ENCODE data around the gene MT1A. TPM values are rescaled to one million over a fixed set of nuclear protein-coding genes. Genes with fewer than 3 reads are reported as not detected.

MT1A gene
- polyA plus RNA-seq, 1 donor from 2014 or later = not detected

GRCh38 chr16:56653218-56653617 is 14.8 kb downstream of the MT1A start:
- H3K27ac ChIP-seq (ENCODE audit: low read length) = no peak overlapping the region
- H3K9ac ChIP-seq (ENCODE audit: low read length) = no peak overlapping the region
- H2AFZ ChIP-seq (ENCODE audit: low read depth, low read length) = no peak overlapping the region
- no peaks in the 10 kb centered on the region for H3K9me2 ChIP-seq (ENCODE audit: insufficient read depth, low read length)
- no peak for TF ChIP-seq MXI1 (conservative IDR thresholded peaks at IDR 0.05; ENCODE audit: poor library complexity, severe bottlenecking)
- no peak for TF ChIP-seq EZH2 (IDR thresholded peaks at IDR 0.05; ENCODE audit: borderline replicate concordance, insufficient read depth, low read length, poor library complexity, severe bottlenecking)
- no peak for TF ChIP-seq CTCF (IDR thresholded peaks at IDR 0.05; ENCODE audit: poor library complexity, severe bottlenecking)
- TF ChIP-seq SMC3 (conservative IDR thresholded peaks at IDR 0.05; ENCODE audit: poor library complexity) = no peak
- TF ChIP-seq RAD21 (conservative IDR thresholded peaks at IDR 0.05) = no peak
- TF ChIP-seq EP300 (conservative IDR thresholded peaks at IDR 0.05; ENCODE audit: poor library complexity, severe bottlenecking) = no peak
- TF ChIP-seq TAF1 (IDR thresholded peaks at IDR 0.05; ENCODE audit: low read depth) = no peak
- TF ChIP-seq POLR2AphosphoS5 (IDR thresholded peaks at IDR 0.05) = no peak
- TF ChIP-seq REST (IDR thresholded peaks at IDR 0.05; ENCODE audit: borderline replicate concordance) = no peak
- H3K4me3 ChIP-seq (ENCODE audit: low read length) = no peak overlapping the region
- no peaks in the 10 kb centered on the region for H3K79me2 ChIP-seq (replicated peaks; ENCODE audit: insufficient read depth, low read length)
- no peaks in the 10 kb centered on the region for H4K20me1 ChIP-seq (ENCODE audit: insufficient read depth)
- H3K27me3 ChIP-seq (ENCODE audit: insufficient read depth, low read depth, low read length) = peaks cover 37% of the 10 kb centered on the region
- no peak overlapping the region for H3K4me2 ChIP-seq (ENCODE audit: low read length)
- H3K9me3 ChIP-seq (ENCODE audit: low read length) = no peaks in the 10 kb centered on the region
- no peaks in the 10 kb centered on the region for H3K36me3 ChIP-seq (ENCODE audit: insufficient read depth, low read length)
- H3F3A ChIP-seq (ENCODE audit: insufficient read depth, low read length, poor library complexity, severe bottlenecking) = no peaks in the 10 kb centered on the region

GRCh38 chr16:56657555-56658326 is 19.3 kb downstream of the MT1A start, which contains the start of gene MT1F:
TSS of gene MT1F (plus strand) at chr16:56657959. CDS start at chr16:56658059, 100 bp downstream.
- Histone ChIP-seq H2AFZ (ENCODE audit: low read depth, low read length) (no peak within 1 kb of the TSS), H3K79me2 (replicated peaks; ENCODE audit: insufficient read depth, low read length) (no peaks in the 10 kb centered on the region), H3K9ac (ENCODE audit: low read length) (peak within 1 kb of the TSS; percentile 38), H3K4me3 (ENCODE audit: low read length) (peak within 1 kb of the TSS; percentile 71), H3F3A (ENCODE audit: insufficient read depth, low read length, poor library complexity, severe bottlenecking) (no peaks in the 10 kb centered on the region), H3K36me3 (ENCODE audit: insufficient read depth, low read length) (no peaks in the 10 kb centered on the region), H3K27me3 (ENCODE audit: insufficient read depth, low read depth, low read length) (peaks cover 68% of the 10 kb centered on the region), H3K4me2 (ENCODE audit: low read length) (peak within 1 kb of the TSS; percentile 48), H3K27ac (ENCODE audit: low read length) (no peak within 1 kb of the TSS), H4K20me1 (ENCODE audit: insufficient read depth) (no peaks in the 10 kb centered on the region), H3K9me3 (ENCODE audit: low read length) (no peaks in the 10 kb centered on the region), H3K9me2 (ENCODE audit: insufficient read depth, low read length) (no peaks in the 10 kb centered on the region)
- TF ChIP-seq TAF1 (IDR thresholded peaks at IDR 0.05; ENCODE audit: low read depth) = no peak
- no peak for TF ChIP-seq POLR2AphosphoS5 (IDR thresholded peaks at IDR 0.05)
